Neural progenitor cell (in vitro differentiated cells): ENCODE results near the gene FBXW5. TPM values are rescaled to one million over a fixed set of nuclear protein-coding genes. Genes with fewer than 3 reads are reported as not detected.

Experiments used
- DNase-seq: peaks from one replicate; pipeline ENCODE4 v3.0.0-alpha.2; 2016; ENCODE audit warnings: low spot score
- H2AFZ ChIP-seq: fragments of 200-600 bp; sonication (generic); replicated peaks from 2 replicates; pipeline ENCODE4 v1.6.1; 2016; ENCODE audit warnings: antibody characterized with exemption
- H3F3A ChIP-seq: fragments of 200-600 bp; sonication (generic); 2 replicates; pipeline ENCODE4 v1.6.1; 2016; ENCODE audit warnings: antibody characterized with exemption, low read depth
- H3K27ac ChIP-seq: fragments of 200-600 bp; sonication (generic); 2 replicates; pipeline ENCODE4 v1.5.1; 2016; ENCODE audit warnings: mild to moderate bottlenecking
- H3K27me3 ChIP-seq: fragments of 200-600 bp; sonication (generic); 2 replicates; pipeline ENCODE4 v1.6.1; 2016; ENCODE audit warnings: mild to moderate bottlenecking, moderate library complexity
- H3K36me3 ChIP-seq: fragments of 200-600 bp; sonication (generic); 2 replicates; pipeline ENCODE4 v1.5.1; 2016
- H3K4me1 ChIP-seq: fragments of 200-600 bp; sonication (generic); 2 replicates; pipeline ENCODE4 v1.6.1; 2016; ENCODE audit warnings: mixed run types
- H3K4me2 ChIP-seq: fragments of 200-600 bp; sonication (generic); 2 replicates; pipeline ENCODE4 v1.6.1; 2016
- H3K4me3 ChIP-seq: fragments of 200-600 bp; sonication (generic); 2 replicates; pipeline ENCODE4 v1.5.1; 2016
- H3K79me2 ChIP-seq: fragments of 200-600 bp; sonication (generic); 2 replicates; pipeline ENCODE4 v1.6.1; 2016; ENCODE audit warnings: low read depth
- H3K9ac ChIP-seq: fragments of 200-600 bp; sonication (generic); 2 replicates; pipeline ENCODE4 v1.6.1; 2016
- H3K9me3 ChIP-seq: fragments of 200-600 bp; sonication (generic); 2 replicates; pipeline ENCODE4 v1.5.1; 2016; ENCODE audit warnings: low read depth
- H4K20me1 ChIP-seq: fragments of 200-600 bp; sonication (generic); 2 replicates; pipeline ENCODE4 v1.6.1; 2016; ENCODE audit warnings: low read depth
- H3K27ac Mint-ChIP-seq: 3 replicates; pipeline ENCODE4 v1.8.0; 2021; ENCODE audit warnings: mixed read lengths
- H3K27me3 Mint-ChIP-seq: 2 replicates; pipeline ENCODE4 v1.8.0; 2022; ENCODE audit warnings: low read depth, mild to moderate bottlenecking, inconsistent platforms, moderate library complexity, mixed read lengths; ENCODE audit not compliant: insufficient read depth
- H3K36me3 Mint-ChIP-seq: 3 replicates; pipeline ENCODE4 v1.8.0; 2021; ENCODE audit warnings: mixed read lengths
- H3K4me1 Mint-ChIP-seq: 3 replicates; pipeline ENCODE4 v1.8.0; 2021; ENCODE audit warnings: mixed read lengths
- H3K4me3 Mint-ChIP-seq: 3 replicates; pipeline ENCODE4 v1.8.0; 2021; ENCODE audit warnings: mild to moderate bottlenecking, moderate library complexity, mixed read lengths
- H3K9me3 Mint-ChIP-seq: 3 replicates; pipeline ENCODE4 v1.8.0; 2020; ENCODE audit warnings: mixed read lengths
- EZH2 ChIP-seq: fragments of 200-600 bp; sonication (generic); IDR thresholded peaks from 2 replicates; pipeline ENCODE4 v1.6.1; 2017; ENCODE audit warnings: antibody characterized with exemption, mild to moderate bottlenecking, moderate library complexity
- EZH2phosphoT487 ChIP-seq: fragments of 200-600 bp; sonication (generic); IDR thresholded peaks from 2 replicates; pipeline ENCODE4 v1.6.1; 2017; ENCODE audit warnings: antibody characterized with exemption
- total RNA-seq: library from RNA; depleted of rRNA; stranded (reverse); fragments of >200 nt; gene quantifications from 2 replicates; pipeline ENCODE4 v1.2.3, GENCODE V29; 2015; ENCODE audit warnings: low replicate concordance
- TF ChIP-seq, protein P1 (sequence below): fragments of 200-600 bp; sonication (generic); IDR thresholded peaks from 2 replicates; pipeline ENCODE4 v1.5.1; 2017; ENCODE audit warnings: antibody characterized with exemption, mild to moderate bottlenecking

Gene FBXW5
- total RNA-seq, 1 donor from 2014 or later, result 21.5 TPM

DNA sequence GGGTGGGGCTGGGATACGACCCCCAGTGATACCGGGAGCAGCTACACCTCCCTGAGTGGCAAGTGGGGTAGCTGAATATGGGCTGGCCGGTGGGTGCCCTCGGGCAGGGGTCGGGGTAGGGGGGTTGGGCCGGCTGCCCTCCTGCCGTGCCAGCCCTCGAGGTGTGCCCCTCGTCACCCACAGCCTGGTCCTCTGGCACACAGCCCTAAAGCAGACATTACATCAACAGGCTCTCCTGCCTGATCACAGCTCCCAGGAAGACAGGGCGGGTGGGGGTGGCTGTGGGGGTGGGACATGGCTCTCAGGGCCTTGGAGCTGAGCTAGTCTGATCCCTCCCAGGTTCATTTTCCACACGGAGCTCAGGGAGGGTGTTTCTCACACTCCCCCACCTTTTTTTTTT, 23.2 kb downstream of the FBXW5 start:
- Mint-ChIP-seq H3K27me3 (peaks cover 3% of the 10 kb centered on the region), H3K4me3 (no peak overlapping the region), H3K27ac (no peak overlapping the region), H3K4me1 (no peaks in the 10 kb centered on the region), H3K9me3 (no peaks in the 10 kb centered on the region), H3K36me3 (peaks cover 14% of the 10 kb centered on the region)
- H3K4me3 ChIP-seq, result no peak overlapping the region
- H3K9me3 ChIP-seq, result no peaks in the 10 kb centered on the region
- H4K20me1 ChIP-seq, result no peaks in the 10 kb centered on the region
- H3K4me2 ChIP-seq, result no peak overlapping the region
- no peaks in the 10 kb centered on the region for H3K4me1 ChIP-seq
- TF ChIP-seq EZH2, result no peak
- TF ChIP-seq EZH2phosphoT487, result no peak
- TF ChIP-seq, protein P1, sequence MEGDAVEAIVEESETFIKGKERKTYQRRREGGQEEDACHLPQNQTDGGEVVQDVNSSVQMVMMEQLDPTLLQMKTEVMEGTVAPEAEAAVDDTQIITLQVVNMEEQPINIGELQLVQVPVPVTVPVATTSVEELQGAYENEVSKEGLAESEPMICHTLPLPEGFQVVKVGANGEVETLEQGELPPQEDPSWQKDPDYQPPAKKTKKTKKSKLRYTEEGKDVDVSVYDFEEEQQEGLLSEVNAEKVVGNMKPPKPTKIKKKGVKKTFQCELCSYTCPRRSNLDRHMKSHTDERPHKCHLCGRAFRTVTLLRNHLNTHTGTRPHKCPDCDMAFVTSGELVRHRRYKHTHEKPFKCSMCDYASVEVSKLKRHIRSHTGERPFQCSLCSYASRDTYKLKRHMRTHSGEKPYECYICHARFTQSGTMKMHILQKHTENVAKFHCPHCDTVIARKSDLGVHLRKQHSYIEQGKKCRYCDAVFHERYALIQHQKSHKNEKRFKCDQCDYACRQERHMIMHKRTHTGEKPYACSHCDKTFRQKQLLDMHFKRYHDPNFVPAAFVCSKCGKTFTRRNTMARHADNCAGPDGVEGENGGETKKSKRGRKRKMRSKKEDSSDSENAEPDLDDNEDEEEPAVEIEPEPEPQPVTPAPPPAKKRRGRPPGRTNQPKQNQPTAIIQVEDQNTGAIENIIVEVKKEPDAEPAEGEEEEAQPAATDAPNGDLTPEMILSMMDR, result no peak
- no peaks in the 10 kb centered on the region for H3K79me2 ChIP-seq
- no peak overlapping the region for H3K9ac ChIP-seq
- H3K27me3 ChIP-seq, result no peaks in the 10 kb centered on the region
- H3K27ac ChIP-seq, result no peak overlapping the region
- no peak for DNase-seq
- H3K36me3 ChIP-seq, result no peaks in the 10 kb centered on the region
- no peaks in the 10 kb centered on the region for H3F3A ChIP-seq
- no peak overlapping the region for H2AFZ ChIP-seq

DNA sequence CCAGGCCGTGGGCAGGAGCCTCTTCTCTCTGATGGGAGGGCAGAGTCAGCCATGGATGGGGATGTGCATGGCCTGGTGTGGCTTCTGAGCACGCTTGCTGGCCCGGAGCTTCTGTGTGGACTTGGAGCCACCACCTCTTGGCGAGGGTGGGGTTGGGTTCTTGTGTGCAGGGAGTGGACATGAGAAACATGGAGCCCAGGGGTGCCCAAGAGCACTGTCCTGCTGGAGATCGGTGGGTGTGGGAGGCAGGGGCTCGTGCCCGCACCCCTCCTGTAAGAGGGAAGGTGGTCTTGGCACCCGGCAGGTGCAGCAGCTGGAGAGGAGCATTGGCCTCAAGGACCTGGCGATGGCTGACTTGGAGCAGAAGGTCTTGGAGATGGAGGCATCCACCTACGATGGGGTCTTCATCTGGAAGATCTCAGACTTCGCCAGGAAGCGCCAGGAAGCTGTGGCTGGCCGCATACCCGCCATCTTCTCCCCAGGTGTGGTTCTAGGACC, 23.8 kb downstream of the FBXW5 start:
- no peaks in the 10 kb centered on the region for H3K9me3 Mint-ChIP-seq
- H3K4me1 Mint-ChIP-seq, result no peaks in the 10 kb centered on the region
- H3K27me3 Mint-ChIP-seq, result peaks cover 3% of the 10 kb centered on the region
- no peak overlapping the region for H3K4me3 ChIP-seq
- no peaks in the 10 kb centered on the region for H3K79me2 ChIP-seq
- no peak overlapping the region for H3K27ac ChIP-seq
- no peaks in the 10 kb centered on the region for H3K4me1 ChIP-seq
- H4K20me1 ChIP-seq, result no peaks in the 10 kb centered on the region
- H3K27me3 ChIP-seq, result no peaks in the 10 kb centered on the region
- H3K9ac ChIP-seq, result no peak overlapping the region
- H3K36me3 Mint-ChIP-seq, result peaks cover 15% of the 10 kb centered on the region
- no peak overlapping the region for H2AFZ ChIP-seq
- H3K36me3 ChIP-seq, result no peaks in the 10 kb centered on the region
- no peak overlapping the region for H3K4me2 ChIP-seq
- TF ChIP-seq, protein P1, result no peak
- TF ChIP-seq EZH2phosphoT487 (no peak), EZH2 (no peak)
- H3K9me3 ChIP-seq, result no peaks in the 10 kb centered on the region
- no peaks in the 10 kb centered on the region for H3F3A ChIP-seq
- H3K4me3 Mint-ChIP-seq, result no peak overlapping the region
- no peak overlapping the region for H3K27ac Mint-ChIP-seq
- DNase-seq, result no peak

DNA sequence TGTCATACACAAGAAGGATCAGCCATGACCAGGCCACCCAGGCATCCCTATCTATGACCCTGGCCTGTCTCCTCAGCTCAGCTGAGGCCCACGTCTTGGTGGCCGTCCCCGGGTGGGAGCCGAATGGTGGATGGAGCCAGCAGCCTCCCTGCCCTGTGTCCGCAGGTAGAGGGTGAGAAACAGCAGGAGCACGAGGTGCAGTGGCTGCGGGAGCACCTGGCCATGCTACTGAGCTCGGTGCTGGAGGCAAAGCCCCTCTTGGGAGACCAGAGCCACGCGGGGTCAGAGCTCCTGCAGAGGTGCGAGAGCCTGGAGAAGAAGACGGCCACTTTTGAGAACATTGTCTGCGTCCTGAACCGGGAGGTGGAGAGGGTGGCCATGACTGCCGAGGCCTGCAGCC, 24.5 kb downstream of the FBXW5 start:
- no peaks in the 10 kb centered on the region for H3K9me3 Mint-ChIP-seq
- Histone ChIP-seq H4K20me1 (no peaks in the 10 kb centered on the region), H3K27me3 (no peaks in the 10 kb centered on the region), H3K4me2 (no peak overlapping the region), H3K79me2 (no peaks in the 10 kb centered on the region), H3K36me3 (no peaks in the 10 kb centered on the region), H3F3A (no peaks in the 10 kb centered on the region), H3K9ac (no peak overlapping the region), H3K27ac (no peak overlapping the region), H3K4me3 (no peak overlapping the region), H3K4me1 (no peaks in the 10 kb centered on the region), H2AFZ (no peak overlapping the region), H3K9me3 (no peaks in the 10 kb centered on the region)
- peaks cover 15% of the 10 kb centered on the region for H3K36me3 Mint-ChIP-seq
- H3K4me1 Mint-ChIP-seq, result no peaks in the 10 kb centered on the region
- H3K4me3 Mint-ChIP-seq, result no peak overlapping the region
- peaks cover 3% of the 10 kb centered on the region for H3K27me3 Mint-ChIP-seq
- no peak for DNase-seq
- no peak overlapping the region for H3K27ac Mint-ChIP-seq
- TF ChIP-seq EZH2phosphoT487 (no peak), EZH2 (no peak)
- TF ChIP-seq, protein P1, result no peak
